ENCODE results near the gene ARAP1.

Gene ARAP1

DNA sequence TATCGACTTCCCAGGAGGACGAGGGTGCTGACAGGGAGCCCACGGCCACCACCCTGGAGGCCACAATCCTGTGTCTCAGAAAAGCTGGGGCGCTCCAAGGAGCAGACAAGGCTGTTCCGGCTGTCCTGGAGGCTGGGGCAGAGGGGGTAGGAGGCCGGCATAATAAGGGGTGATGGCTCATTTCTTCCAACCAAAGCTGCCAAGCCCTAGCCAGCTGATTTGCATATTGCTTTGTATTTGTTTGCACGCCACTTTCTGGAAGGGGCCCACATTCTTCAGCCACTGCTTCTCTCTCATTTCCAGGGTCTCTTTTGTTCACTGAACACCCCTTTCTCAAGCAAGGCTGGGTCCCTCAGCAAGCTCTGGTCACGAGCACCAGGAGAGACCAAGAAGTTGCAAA, 82.7 kb downstream of the ARAP1 start:
- in situ Hi-C loops (cut with HindIII; ENCODE audit: low pct_ligation_motif_present, low sequenced_read_pairs): no loop called here
- peaks cover 29% of the 10 kb centered on the region for H3K27me3 ChIP-seq (replicated peaks)
- TF ChIP-seq, protein P1, sequence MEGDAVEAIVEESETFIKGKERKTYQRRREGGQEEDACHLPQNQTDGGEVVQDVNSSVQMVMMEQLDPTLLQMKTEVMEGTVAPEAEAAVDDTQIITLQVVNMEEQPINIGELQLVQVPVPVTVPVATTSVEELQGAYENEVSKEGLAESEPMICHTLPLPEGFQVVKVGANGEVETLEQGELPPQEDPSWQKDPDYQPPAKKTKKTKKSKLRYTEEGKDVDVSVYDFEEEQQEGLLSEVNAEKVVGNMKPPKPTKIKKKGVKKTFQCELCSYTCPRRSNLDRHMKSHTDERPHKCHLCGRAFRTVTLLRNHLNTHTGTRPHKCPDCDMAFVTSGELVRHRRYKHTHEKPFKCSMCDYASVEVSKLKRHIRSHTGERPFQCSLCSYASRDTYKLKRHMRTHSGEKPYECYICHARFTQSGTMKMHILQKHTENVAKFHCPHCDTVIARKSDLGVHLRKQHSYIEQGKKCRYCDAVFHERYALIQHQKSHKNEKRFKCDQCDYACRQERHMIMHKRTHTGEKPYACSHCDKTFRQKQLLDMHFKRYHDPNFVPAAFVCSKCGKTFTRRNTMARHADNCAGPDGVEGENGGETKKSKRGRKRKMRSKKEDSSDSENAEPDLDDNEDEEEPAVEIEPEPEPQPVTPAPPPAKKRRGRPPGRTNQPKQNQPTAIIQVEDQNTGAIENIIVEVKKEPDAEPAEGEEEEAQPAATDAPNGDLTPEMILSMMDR (IDR thresholded peaks at IDR 0.05; ENCODE audit: low read depth, low read length, missing control alignments): no peak
- H3K36me3 ChIP-seq (replicated peaks): no peaks in the 10 kb centered on the region
- H3K4me3 ChIP-seq (ENCODE audit: low read depth, low read length): no peak overlapping the region
- DNase-seq: no peak
- no peak overlapping the region for H3K27ac ChIP-seq

DNA sequence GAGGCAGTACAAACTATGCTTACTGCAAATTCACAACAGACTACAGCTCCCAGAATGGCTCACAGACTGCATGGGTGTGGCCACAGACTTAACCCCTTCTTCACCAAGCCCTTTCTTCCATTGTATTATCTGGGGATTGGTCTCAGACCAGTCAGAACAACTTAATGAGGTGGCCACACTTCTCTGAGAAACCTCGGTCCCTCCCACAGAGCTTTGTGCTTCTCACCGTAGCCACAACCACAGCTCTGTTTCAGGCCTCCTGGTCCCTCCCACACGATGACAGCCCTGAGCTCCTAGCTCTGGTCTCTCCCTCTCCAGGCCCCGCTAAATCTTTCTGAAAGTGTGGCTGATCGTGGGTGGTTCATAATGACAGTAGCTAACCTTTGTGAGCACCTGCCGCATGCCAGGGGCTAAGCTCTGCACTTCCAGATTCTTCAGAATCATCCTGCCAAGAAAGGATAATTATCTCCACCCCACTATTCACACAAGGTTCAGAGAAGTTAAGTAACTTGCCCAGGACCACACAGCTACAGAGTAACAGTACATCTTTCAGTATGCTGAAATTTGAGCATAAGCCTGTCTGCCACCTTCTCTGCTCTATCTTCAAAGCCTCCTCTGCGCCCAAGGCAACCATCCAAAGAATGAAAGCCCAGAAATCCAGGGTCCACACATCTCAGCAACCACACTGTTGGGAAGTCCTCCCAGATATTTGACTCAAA, 83.4 kb downstream of the ARAP1 start:
- no peak overlapping the region for H3K27ac ChIP-seq
- peaks cover 23% of the 10 kb centered on the region for H3K27me3 ChIP-seq (replicated peaks)
- DNase-seq: no peak
- in situ Hi-C loops (cut with HindIII; ENCODE audit: low pct_ligation_motif_present, low sequenced_read_pairs): no loop called here
- TF ChIP-seq, protein P1 (IDR thresholded peaks at IDR 0.05; ENCODE audit: low read depth, low read length, missing control alignments): no peak
- no peaks in the 10 kb centered on the region for H3K36me3 ChIP-seq (replicated peaks)
- no peak overlapping the region for H3K4me3 ChIP-seq (ENCODE audit: low read depth, low read length)

DNA sequence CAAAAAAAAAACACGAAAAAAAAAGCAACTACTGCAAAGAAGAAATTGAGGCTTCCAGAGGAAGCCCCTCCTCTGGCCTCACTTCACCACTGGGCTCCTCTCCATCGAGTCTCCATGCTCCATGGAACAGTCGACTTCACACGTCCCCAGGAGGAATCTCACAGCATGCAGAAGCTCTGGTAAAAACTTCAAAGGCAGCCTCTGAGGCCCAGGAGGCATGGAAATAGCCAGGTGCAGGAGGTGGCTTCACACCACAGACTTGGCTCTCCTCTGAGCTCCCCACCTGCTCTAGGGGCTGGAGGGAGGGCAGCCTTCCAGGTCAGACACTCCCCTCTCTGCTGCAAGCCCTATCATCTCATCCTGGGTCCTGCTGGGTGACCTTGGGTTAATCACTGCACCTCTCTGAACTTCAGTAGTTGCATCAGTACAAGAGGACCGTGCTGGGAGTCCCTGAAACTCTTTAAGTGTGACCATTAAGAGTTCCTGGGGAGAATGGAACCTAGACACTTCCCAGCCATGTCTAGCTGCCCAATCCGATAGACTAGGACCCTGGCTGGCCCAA, 86.2 kb downstream of the ARAP1 start:
- TF ChIP-seq, protein P1 (IDR thresholded peaks at IDR 0.05; ENCODE audit: low read depth, low read length, missing control alignments): no peak
- H3K4me3 ChIP-seq (ENCODE audit: low read depth, low read length): no peak overlapping the region
- no peaks in the 10 kb centered on the region for H3K36me3 ChIP-seq (replicated peaks)
- H3K27ac ChIP-seq: no peak overlapping the region
- in situ Hi-C loops (cut with HindIII; ENCODE audit: low pct_ligation_motif_present, low sequenced_read_pairs): no loop called here
- peaks cover 9% of the 10 kb centered on the region for H3K27me3 ChIP-seq (replicated peaks)
- DNase-seq: no peak

DNA sequence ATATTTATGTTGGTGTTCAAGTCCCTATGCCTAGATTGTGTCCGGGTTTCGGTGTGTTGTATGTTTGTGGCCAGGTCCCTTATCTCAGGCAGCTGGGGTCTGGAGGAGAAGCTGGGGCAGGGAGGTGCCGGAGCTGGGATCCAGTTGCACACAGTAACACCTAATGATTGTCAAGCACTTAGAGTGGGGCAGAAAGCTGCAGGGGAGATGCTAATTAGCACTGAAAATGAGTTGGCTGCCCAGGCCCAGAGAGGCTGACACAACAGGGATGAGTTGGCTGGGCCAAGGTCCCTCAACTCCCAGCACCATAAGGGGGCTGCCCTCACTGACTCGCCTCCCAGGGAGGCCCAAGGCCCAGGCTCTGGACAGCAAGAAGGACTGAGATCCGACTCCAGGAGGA, 90.2 kb downstream of the ARAP1 start:
- in situ Hi-C loops (cut with HindIII; ENCODE audit: low pct_ligation_motif_present, low sequenced_read_pairs): no loop called here
- Histone ChIP-seq H3K27me3 (replicated peaks) (no peaks in the 10 kb centered on the region), H3K4me3 (ENCODE audit: low read depth, low read length) (no peak overlapping the region), H3K36me3 (replicated peaks) (no peaks in the 10 kb centered on the region), H3K27ac (no peak overlapping the region)
- DNase-seq: no peak
- TF ChIP-seq, protein P1 (IDR thresholded peaks at IDR 0.05; ENCODE audit: low read depth, low read length, missing control alignments): no peak

DNA sequence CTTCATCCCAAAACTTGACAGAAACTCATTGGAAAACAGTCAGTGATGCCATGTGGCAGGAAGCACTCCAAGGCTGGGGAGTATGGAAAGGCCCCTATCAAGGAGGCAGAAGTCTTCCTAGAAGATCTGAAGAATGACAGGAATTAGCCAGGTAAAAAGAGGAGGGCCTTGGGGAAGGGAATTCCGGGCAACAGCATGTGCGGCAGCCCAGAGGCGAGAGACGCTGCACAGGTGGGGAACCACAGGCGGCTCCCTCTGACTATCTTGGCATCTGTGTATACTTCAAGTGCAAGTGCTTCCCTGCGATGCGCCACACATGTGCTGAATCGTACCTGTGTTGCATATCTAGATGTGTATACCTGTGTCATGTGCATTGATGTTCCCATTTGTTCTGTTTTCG, 90.7 kb downstream of the ARAP1 start:
- in situ Hi-C loops (cut with HindIII; ENCODE audit: low pct_ligation_motif_present, low sequenced_read_pairs): no loop called here
- Histone ChIP-seq H3K27me3 (replicated peaks) (no peaks in the 10 kb centered on the region), H3K36me3 (replicated peaks) (no peaks in the 10 kb centered on the region), H3K27ac (no peak overlapping the region), H3K4me3 (ENCODE audit: low read depth, low read length) (no peak overlapping the region)
- no peak for DNase-seq
- TF ChIP-seq, protein P1 (IDR thresholded peaks at IDR 0.05; ENCODE audit: low read depth, low read length, missing control alignments): no peak
